HepG2 (cell line): ENCODE measurements around the gene CXorf49. TPM values are rescaled to one million over a fixed set of nuclear protein-coding genes. Genes with fewer than 3 reads are reported as not detected.
"Not testable (repeated sequence)": the region's sequence is repeated elsewhere in the genome, so short reads cannot be mapped to it uniquely, and the experiment has no call there.

ENCODE experiments used
- ATAC-seq: fragments of 200-7000 bp; cut with Tn5 transposase; 3 replicates; pipeline ENCODE4 v1.9.1; 2020; ENCODE audit warnings: mild to moderate bottlenecking, moderate library complexity
- BruUV-seq: library from RNA; stranded (reverse); fragments of 400-500 nt; replicated peaks from 2 replicates; lab custom pipeline; 2021; lab: Mats Ljungman, UMichigan
- CTCF ChIA-PET: fragments of 300-600 bp; formaldehyde crosslinking; extraction: SDS; loops from one replicate; lab custom pipeline; 2021; ENCODE audit warnings: low total read pairs, inconsistent platforms, low intra/inter-chr PET ratio; lab: Yijun Ruan, JAX
- POLR2A ChIA-PET: fragments of 350-600 bp; sonication (Branson Sonifier 250); formaldehyde crosslinking; loops from one replicate; lab custom pipeline; 2020; ENCODE audit warnings: antibody characterized with exemption, inconsistent platforms; lab: Yijun Ruan, JAX
- DNase-seq: peaks from one replicate; pipeline ENCODE4 v3.0.0-alpha.2; 2015; ENCODE audit warnings: low spot score
- FAIRE-seq: peaks from 3 replicates; lab custom pipeline; 2011; peaks lifted over from hg19 to GRCh38; lab: Jason Lieb, UNC
- H2AFZ ChIP-seq: one replicate; pipeline ENCODE4 v1.6.1; 2011; ENCODE audit warnings: low read length, inconsistent platforms
- H3K27ac ChIP-seq: fragments of 300-600 bp; 3 replicates; pipeline ENCODE4 v1.8.0; 2011; ENCODE audit warnings: mixed run types, mild to moderate bottlenecking, mixed read lengths, low read length, inconsistent platforms; ENCODE audit not compliant: insufficient read depth; ENCODE audit errors: extremely low read length
- H3K27me3 ChIP-seq, 2 experiments: fragments of 200-600 bp in 1 of 2; 2 replicates in 1 of 2; 3 replicates in 1 of 2; pipeline versions ENCODE4 v1.6.0 to v1.8.0; 2011; ENCODE audit warnings: low read length in 2 of 2, mild to moderate bottlenecking in 2 of 2, moderate library complexity in 2 of 2, inconsistent platforms in 1 of 2; ENCODE audit not compliant: insufficient read depth in 2 of 2, control insufficient read depth in 1 of 2
- H3K36me3 ChIP-seq, 2 experiments: fragments of 200-600 bp in 1 of 2; replicated peaks in 1 of 2; 2 replicates in 1 of 2; 3 replicates in 1 of 2; pipeline versions ENCODE4 v1.5.1 to v1.8.0; 2011; ENCODE audit warnings: low read length in 2 of 2, inconsistent platforms in 1 of 2; ENCODE audit not compliant: insufficient read depth in 2 of 2, control insufficient read depth in 1 of 2
- H3K4me1 ChIP-seq: 2 replicates; pipeline ENCODE4 v1.5.1; 2012; ENCODE audit warnings: low read length, inconsistent platforms; ENCODE audit not compliant: insufficient read depth
- H3K4me2 ChIP-seq: 2 replicates; pipeline ENCODE4 v1.6.0; 2011; ENCODE audit warnings: low read depth, low read length, inconsistent platforms
- H3K4me3 ChIP-seq, 3 experiments: fragments of 200-600 bp in 1 of 3; sonication (generic), shearing (Covaris generic) in 1 of 3; replicated peaks in 1 of 3; 2 replicates each; pipeline ENCODE4 v1.5.1; 2011 to 2016; ENCODE audit warnings: low read length in 3 of 3, inconsistent platforms in 2 of 3, low read depth in 2 of 3, mild to moderate bottlenecking in 2 of 3, control low read depth in 1 of 3, mixed read lengths in 1 of 3; ENCODE audit not compliant: insufficient read depth in 1 of 3
- H3K79me2 ChIP-seq: one replicate; pipeline ENCODE4 v1.6.1; 2011; ENCODE audit warnings: low read length, inconsistent platforms; ENCODE audit not compliant: insufficient read depth
- H3K9ac ChIP-seq: 2 replicates; pipeline ENCODE4 v1.6.0; 2011; ENCODE audit warnings: mild to moderate bottlenecking, low read depth, low read length, inconsistent platforms; ENCODE audit not compliant: insufficient read depth
- H3K9me3 ChIP-seq: 2 replicates; pipeline ENCODE4 v1.5.1; 2012; ENCODE audit warnings: mild to moderate bottlenecking, low read length
- H4K20me1 ChIP-seq: 2 replicates; pipeline ENCODE4 v1.6.0; 2011; ENCODE audit warnings: inconsistent platforms, mild to moderate bottlenecking, low read length, moderate library complexity; ENCODE audit not compliant: insufficient read depth
- ARNT2 ChIP-seq: sonication (generic); formaldehyde crosslinking; IDR thresholded peaks from 2 replicates; pipeline ENCODE4 v1.8.0; 2022; ENCODE audit warnings: mild to moderate bottlenecking, low read depth, missing genetic modification reagents, moderate library complexity
- ASH2L ChIP-seq: fragments of 300-600, 200-600 bp; sonication (generic); IDR thresholded peaks from 2 replicates; pipeline ENCODE4 v1.7.0; 2017; ENCODE audit warnings: low read depth, mild to moderate bottlenecking, moderate library complexity, mixed read lengths, low read length; ENCODE audit not compliant: insufficient read length
- PREB ChIP-seq: sonication (generic); formaldehyde crosslinking; IDR thresholded peaks from 2 replicates; pipeline ENCODE4 v1.4.0; 2020; ENCODE audit warnings: missing genetic modification reagents
- RAD21 ChIP-seq: fragments of 450-650 bp; formaldehyde crosslinking; IDR thresholded peaks from 2 replicates; pipeline ENCODE4 v1.5.0; 2020; ENCODE audit warnings: mild to moderate bottlenecking
- STAG1 ChIP-seq: sonication (generic); formaldehyde crosslinking; IDR thresholded peaks from 2 replicates; pipeline ENCODE4 v1.4.0; 2020; ENCODE audit warnings: missing genetic modification reagents
- ZFP36L2 ChIP-seq: sonication (generic); formaldehyde crosslinking; IDR thresholded peaks from 2 replicates; pipeline ENCODE4 v1.4.0; 2020; ENCODE audit warnings: missing genetic modification reagents
- ZNF883 ChIP-seq: sonication (generic); formaldehyde crosslinking; IDR thresholded peaks from 2 replicates; pipeline ENCODE4 v1.5.1; 2020; ENCODE audit warnings: mild to moderate bottlenecking, missing genetic modification reagents; ENCODE audit errors: not compliant biosample characterization
- WGBS: methylation state at CpG from one replicate; pipeline ENCODE4 v1.1.6; 2017; ENCODE audit warnings: low lambda C conversion rate; 5-methylcytosine and 5-hydroxymethylcytosine counted together
- in situ Hi-C: cut with HindIII; loops from 2 replicates; pipeline ENCODE4 v1.10.0; 2017; ENCODE audit warnings: low pct_unique_long_range_greater_than_20kb; ENCODE audit not compliant: extremely low pct_ligation_motif_present
- intact Hi-C: fragments of 100-400 bp; cut with micrococcal nuclease; formaldehyde crosslinking; loops from one replicate; pipeline ENCODE4 v1.10.0; 2022; ENCODE audit not compliant: unreplicated experiment
- polyA plus RNA-seq, 8 experiments: library from polyadenylated mRNA; depleted of rRNA in 3 of 8; stranded (reverse) in 7 of 8; unstranded in 1 of 8; fragments of >200 nt; fragmentation: Illumina TruSeq in 4 of 8; extraction: Trizol in 4 of 8; gene quantifications; 2 replicates each; pipeline versions ENCODE4 v1.2.1 to v1.2.3, GENCODE V29; 2011 to 2016; ENCODE audit warnings: low read depth in 4 of 8, missing spikeins in 1 of 8, mixed read lengths in 1 of 8; ENCODE audit not compliant: insufficient read depth in 1 of 8
- total RNA-seq, 5 experiments: library from RNA; depleted of rRNA; stranded (reverse); fragments of >200 nt; fragmentation: Illumina TruSeq; extraction: Trizol; gene quantifications; 2 replicates each; pipeline ENCODE4 v1.2.3, GENCODE V29; 2016; ENCODE audit warnings: low read depth in 1 of 5
- TF ChIP-seq, protein P1 (sequence below): sonication (generic); formaldehyde crosslinking; IDR thresholded peaks from 2 replicates; pipeline ENCODE4 v1.5.0; 2020; ENCODE audit warnings: mild to moderate bottlenecking, missing genetic modification reagents, moderate library complexity
- TF ChIP-seq, protein P2 (sequence below): sonication (generic); formaldehyde crosslinking; IDR thresholded peaks from 2 replicates; pipeline ENCODE4; 2020; ENCODE audit warnings: missing genetic modification reagents, mild to moderate bottlenecking, borderline replicate concordance

CXorf49 gene
- total and polyA plus RNA-seq, 2 of the 13 experiments (the other 11 are each of a cell fraction or from before 2014, with no cell fraction given), result not detected

- DNase-seq, BruUV-seq, H3K36me3 ChIP-seq, H3K4me2 ChIP-seq, in situ Hi-C loops, H3K9ac ChIP-seq, H3K4me3 ChIP-seq, intact Hi-C loops, H3K4me1 ChIP-seq, H4K20me1 ChIP-seq, H3K27me3 ChIP-seq, H3K79me2 ChIP-seq, POLR2A ChIA-PET, H3K9me3 ChIP-seq, H2AFZ ChIP-seq, H3K27ac ChIP-seq: not testable (repeated sequence)
- WGBS, result no CpG with 5 or more reads among the region's 10 CpGs
- ATAC-seq (peak; percentile 92), FAIRE-seq (peak; percentile 88)
- TF ChIP-seq, protein P1, sequence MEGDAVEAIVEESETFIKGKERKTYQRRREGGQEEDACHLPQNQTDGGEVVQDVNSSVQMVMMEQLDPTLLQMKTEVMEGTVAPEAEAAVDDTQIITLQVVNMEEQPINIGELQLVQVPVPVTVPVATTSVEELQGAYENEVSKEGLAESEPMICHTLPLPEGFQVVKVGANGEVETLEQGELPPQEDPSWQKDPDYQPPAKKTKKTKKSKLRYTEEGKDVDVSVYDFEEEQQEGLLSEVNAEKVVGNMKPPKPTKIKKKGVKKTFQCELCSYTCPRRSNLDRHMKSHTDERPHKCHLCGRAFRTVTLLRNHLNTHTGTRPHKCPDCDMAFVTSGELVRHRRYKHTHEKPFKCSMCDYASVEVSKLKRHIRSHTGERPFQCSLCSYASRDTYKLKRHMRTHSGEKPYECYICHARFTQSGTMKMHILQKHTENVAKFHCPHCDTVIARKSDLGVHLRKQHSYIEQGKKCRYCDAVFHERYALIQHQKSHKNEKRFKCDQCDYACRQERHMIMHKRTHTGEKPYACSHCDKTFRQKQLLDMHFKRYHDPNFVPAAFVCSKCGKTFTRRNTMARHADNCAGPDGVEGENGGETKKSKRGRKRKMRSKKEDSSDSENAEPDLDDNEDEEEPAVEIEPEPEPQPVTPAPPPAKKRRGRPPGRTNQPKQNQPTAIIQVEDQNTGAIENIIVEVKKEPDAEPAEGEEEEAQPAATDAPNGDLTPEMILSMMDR (CRISPR knock-in tag), result peak; percentile 78
- peak; percentile 39; the same call in 1 of the 2 replicates for TF ChIP-seq RAD21
- TF ChIP-seq STAG1, result peak; percentile 72
- CTCF ChIA-PET, result interaction anchor here (1.2 kb wide), 1 partner anchor 189 kb away, joined by 3 read pairs; no protein-coding TSS in a partner anchor
Measured at GRCh38 chrX:71669947-71670346, 48.1 kb downstream of the CXorf49 start.

DNA sequence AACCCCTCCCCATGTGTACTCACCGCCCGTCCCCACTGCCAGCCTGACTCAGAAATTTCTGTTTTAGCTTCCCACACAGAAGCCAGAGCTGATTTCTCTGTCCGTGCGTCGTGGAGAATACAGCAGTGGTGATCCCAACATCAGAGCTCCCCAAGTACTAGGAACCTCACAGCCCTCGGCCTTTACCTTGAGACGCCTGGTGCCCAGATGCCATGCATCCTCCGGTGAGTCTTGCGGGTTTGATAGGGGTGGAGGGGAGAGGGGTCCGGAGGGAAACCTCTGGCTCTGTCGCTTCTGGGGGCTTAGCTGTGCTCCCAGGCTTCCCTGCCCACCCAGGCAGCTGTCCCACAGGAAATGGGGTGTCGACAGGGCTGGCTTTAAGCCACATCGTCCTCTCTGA, 48.6 kb downstream of the CXorf49 start:
- in situ Hi-C loops (no loop called here), intact Hi-C loops (no loop called here)
- Histone ChIP-seq H3K4me3 (no peak overlapping the region), H3K9me3 (no peaks in the 10 kb centered on the region), H3K4me2 (no peak overlapping the region), H4K20me1 (no peaks in the 10 kb centered on the region), H3K27ac (no peak overlapping the region), H3K9ac (no peak overlapping the region), H3K27me3 (peaks cover 0 to 4% of the 10 kb centered on the region in 2 experiments; a peak in 2 of 5 replicates), H3K4me1 (no peaks in the 10 kb centered on the region), H3K36me3 (no peaks in the 10 kb centered on the region), H2AFZ (no peak overlapping the region), H3K79me2 (no peaks in the 10 kb centered on the region)
- BruUV-seq, result no TSS peak
- ChIA-PET CTCF (interaction anchor here (1.2 kb wide), 1 partner anchor 190 kb away, joined by 3 read pairs; no protein-coding TSS in a partner anchor), POLR2A (no interaction called here)
- WGBS, result 30% methylated on average over 4 of the region's 13 CpGs
- ATAC-seq, result no peak
- FAIRE-seq, result no peak
- no peak for DNase-seq
- no peak for TF ChIP-seq ARNT2 (CRISPR knock-in tag)
- TF ChIP-seq, protein P2, sequence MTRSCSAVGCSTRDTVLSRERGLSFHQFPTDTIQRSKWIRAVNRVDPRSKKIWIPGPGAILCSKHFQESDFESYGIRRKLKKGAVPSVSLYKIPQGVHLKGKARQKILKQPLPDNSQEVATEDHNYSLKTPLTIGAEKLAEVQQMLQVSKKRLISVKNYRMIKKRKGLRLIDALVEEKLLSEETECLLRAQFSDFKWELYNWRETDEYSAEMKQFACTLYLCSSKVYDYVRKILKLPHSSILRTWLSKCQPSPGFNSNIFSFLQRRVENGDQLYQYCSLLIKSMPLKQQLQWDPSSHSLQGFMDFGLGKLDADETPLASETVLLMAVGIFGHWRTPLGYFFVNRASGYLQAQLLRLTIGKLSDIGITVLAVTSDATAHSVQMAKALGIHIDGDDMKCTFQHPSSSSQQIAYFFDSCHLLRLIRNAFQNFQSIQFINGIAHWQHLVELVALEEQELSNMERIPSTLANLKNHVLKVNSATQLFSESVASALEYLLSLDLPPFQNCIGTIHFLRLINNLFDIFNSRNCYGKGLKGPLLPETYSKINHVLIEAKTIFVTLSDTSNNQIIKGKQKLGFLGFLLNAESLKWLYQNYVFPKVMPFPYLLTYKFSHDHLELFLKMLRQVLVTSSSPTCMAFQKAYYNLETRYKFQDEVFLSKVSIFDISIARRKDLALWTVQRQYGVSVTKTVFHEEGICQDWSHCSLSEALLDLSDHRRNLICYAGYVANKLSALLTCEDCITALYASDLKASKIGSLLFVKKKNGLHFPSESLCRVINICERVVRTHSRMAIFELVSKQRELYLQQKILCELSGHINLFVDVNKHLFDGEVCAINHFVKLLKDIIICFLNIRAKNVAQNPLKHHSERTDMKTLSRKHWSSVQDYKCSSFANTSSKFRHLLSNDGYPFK, result no peak
- TF ChIP-seq ASH2L, result no peak
- TF ChIP-seq PREB (CRISPR knock-in tag), result no peak
- TF ChIP-seq ZFP36L2 (CRISPR knock-in tag), result no peak
- TF ChIP-seq ZNF883 (CRISPR knock-in tag), result no peak
